H1 (cell line): Measurements from ENCODE around the gene FBXO11. TPM values are rescaled to one million over a fixed set of nuclear protein-coding genes. Genes with fewer than 3 reads are reported as not detected.

ENCODE experiments used
- CTCF ChIA-PET: fragments of 300-600 bp; sonication (Branson Sonifier 250); formaldehyde crosslinking; loops from one replicate; lab custom pipeline; 2021; ENCODE audit not compliant: partially characterized antibody; lab: Charles Lee
- POLR2A ChIA-PET: fragments of 300-600 bp; sonication (Branson Sonifier 250); formaldehyde crosslinking; loops from one replicate; lab custom pipeline; 2021; ENCODE audit warnings: inconsistent platforms; ENCODE audit not compliant: partially characterized antibody; lab: Charles Lee
- DNase-seq, 2 experiments: peaks; one replicate each; pipeline versions ENCODE4 v3.0.0 to v3.0.0-alpha.2; 2010 to 2022; ENCODE audit warnings: low spot score in 2 of 2, low read depth in 1 of 2, mixed read lengths in 1 of 2
- FAIRE-seq: peaks from 2 replicates; lab custom pipeline; 2011; peaks lifted over from hg19 to GRCh38; lab: Jason Lieb, UNC
- H2AFZ ChIP-seq: 2 replicates; pipeline ENCODE4 v1.8.1; 2012; ENCODE audit warnings: low read length, inconsistent platforms
- H2AK5ac ChIP-seq: 2 replicates; pipeline ENCODE4 v1.6.1; 2013; ENCODE audit warnings: low read depth, low read length
- H2BK120ac ChIP-seq: replicated peaks from 2 replicates; pipeline ENCODE3; 2013; ENCODE audit warnings: low read depth, low read length, inconsistent platforms
- H2BK12ac ChIP-seq: 2 replicates; pipeline ENCODE4 v1.6.1; 2013; ENCODE audit warnings: low read depth, low read length
- H2BK15ac ChIP-seq: 2 replicates; pipeline ENCODE4 v1.6.1; 2013; ENCODE audit warnings: low read length
- H2BK20ac ChIP-seq: 2 replicates; pipeline ENCODE4 v1.6.1; 2013; ENCODE audit warnings: low read length
- H2BK5ac ChIP-seq: 2 replicates; pipeline ENCODE4 v1.6.1; 2013; ENCODE audit warnings: low read depth, low read length
- H3K14ac ChIP-seq: 2 replicates; pipeline ENCODE4 v1.6.1; 2013; ENCODE audit warnings: inconsistent platforms; ENCODE audit not compliant: insufficient read length
- H3K18ac ChIP-seq: 2 replicates; pipeline ENCODE4 v1.6.1; 2013; ENCODE audit warnings: low read length; ENCODE audit errors: extremely low read depth
- H3K23ac ChIP-seq: 2 replicates; pipeline ENCODE4 v1.6.1; 2013; ENCODE audit warnings: inconsistent platforms; ENCODE audit not compliant: insufficient read length
- H3K23me2 ChIP-seq: 2 replicates; pipeline ENCODE4 v1.6.1; 2013; ENCODE audit warnings: low read depth, low read length
- H3K27ac ChIP-seq: 2 replicates; pipeline ENCODE4 v1.6.1; 2011; ENCODE audit warnings: low read depth, low read length, inconsistent platforms
- H3K27me3 ChIP-seq, 4 experiments: replicated peaks in 1 of 4; 1 replicate in 1 of 4; 2 replicates in 3 of 4; pipeline versions ENCODE4 v1.6.1 to v1.8.1; 2011 to 2013; ENCODE audit warnings: low read length in 3 of 4, mild to moderate bottlenecking in 3 of 4, inconsistent platforms in 2 of 4, mixed read lengths in 2 of 4, moderate library complexity in 1 of 4; ENCODE audit not compliant: control insufficient read depth in 3 of 4, insufficient read depth in 3 of 4; ENCODE audit errors: extremely low read depth in 1 of 4
- H3K36me3 ChIP-seq, 4 experiments: 2 replicates each; pipeline versions ENCODE4 v1.6.1 to v1.8.1; 2011 to 2013; ENCODE audit warnings: mild to moderate bottlenecking in 4 of 4, low read length in 3 of 4, moderate library complexity in 2 of 4, control low read depth in 1 of 4, inconsistent platforms in 1 of 4; ENCODE audit not compliant: insufficient read depth in 4 of 4, control insufficient read depth in 2 of 4
- H3K4ac ChIP-seq: replicated peaks from 2 replicates; pipeline ENCODE3; 2013; ENCODE audit warnings: low read length, low read depth, mixed read lengths, inconsistent platforms; ENCODE audit not compliant: insufficient read length
- H3K4me1 ChIP-seq, 4 experiments: replicated peaks in 1 of 4; 1 replicate in 1 of 4; 2 replicates in 3 of 4; pipeline versions ENCODE4 v1.6.1 to v1.8.1; 2011 to 2013; ENCODE audit warnings: low read length in 3 of 4, inconsistent platforms in 2 of 4, mixed read lengths in 1 of 4; ENCODE audit not compliant: insufficient read depth in 4 of 4, control insufficient read depth in 3 of 4
- H3K4me2 ChIP-seq, 2 experiments: 2 replicates each; pipeline versions ENCODE4 v1.6.1 to v1.8.1; 2011 to 2013; ENCODE audit warnings: low read depth in 2 of 2, low read length in 2 of 2, control low read depth in 1 of 2, inconsistent platforms in 1 of 2, mild to moderate bottlenecking in 1 of 2; ENCODE audit not compliant: insufficient read depth in 1 of 2
- H3K4me3 ChIP-seq, 4 experiments: fragments of 200-600, 300-600 bp in 1 of 4; sonication (generic), shearing (Covaris generic), sonication (Bioruptor Twin) in 1 of 4; 2 replicates each; pipeline versions ENCODE4 v1.5.1 to v1.8.1; 2011 to 2016; ENCODE audit warnings: low read length in 4 of 4, low read depth in 3 of 4, control low read depth in 2 of 4, inconsistent platforms in 2 of 4, mild to moderate bottlenecking in 2 of 4, mixed read lengths in 1 of 4, moderate library complexity in 1 of 4; ENCODE audit not compliant: insufficient read depth in 2 of 4; ENCODE audit errors: extremely low read depth in 1 of 4
- H3K56ac ChIP-seq: replicated peaks from 2 replicates; pipeline ENCODE3; 2013; ENCODE audit warnings: low read depth, mild to moderate bottlenecking, mixed read lengths, low read length, inconsistent platforms; ENCODE audit not compliant: insufficient read length
- H3K79me1 ChIP-seq: 2 replicates; pipeline ENCODE4 v1.6.1; 2013; ENCODE audit warnings: low read depth, low read length, control low read depth
- H3K79me2 ChIP-seq, 2 experiments: 2 replicates each; pipeline versions ENCODE4 v1.6.1 to v1.8.1; 2012 to 2013; ENCODE audit warnings: low read length in 2 of 2, mild to moderate bottlenecking in 2 of 2, inconsistent platforms in 1 of 2; ENCODE audit not compliant: insufficient read depth in 2 of 2, control insufficient read depth in 1 of 2
- H3K9ac ChIP-seq, 4 experiments: replicated peaks in 1 of 4; 1 replicate in 1 of 4; 2 replicates in 3 of 4; pipeline versions ENCODE4 v1.6.1 to v1.8.1; 2011 to 2013; ENCODE audit warnings: low read depth in 3 of 4, low read length in 3 of 4, control low read depth in 2 of 4, mild to moderate bottlenecking in 2 of 4, moderate library complexity in 2 of 4, inconsistent platforms in 1 of 4; ENCODE audit errors: extremely low read depth in 1 of 4
- H3K9me3 ChIP-seq, 2 experiments: 2 replicates each; pipeline versions ENCODE4 v1.6.1 to v1.8.1; 2012 to 2013; ENCODE audit warnings: mild to moderate bottlenecking in 2 of 2, moderate library complexity in 2 of 2, control low read depth in 1 of 2, inconsistent platforms in 1 of 2, low read depth in 1 of 2, low read length in 1 of 2, mixed read lengths in 1 of 2; ENCODE audit not compliant: insufficient read depth in 2 of 2
- H4K20me1 ChIP-seq, 2 experiments: replicated peaks in 1 of 2; 2 replicates each; pipeline versions ENCODE3 to v1.8.1; 2011 to 2013; ENCODE audit warnings: inconsistent platforms in 2 of 2, low read length in 2 of 2, mild to moderate bottlenecking in 1 of 2; ENCODE audit not compliant: insufficient read depth in 2 of 2, control insufficient read depth in 1 of 2
- H4K5ac ChIP-seq: 2 replicates; pipeline ENCODE4 v1.6.1; 2013; ENCODE audit warnings: low read length, low read depth, mixed read lengths, inconsistent platforms; ENCODE audit not compliant: insufficient read length
- H4K8ac ChIP-seq: 2 replicates; pipeline ENCODE4 v1.8.0; 2013; ENCODE audit warnings: mild to moderate bottlenecking, moderate library complexity, low read length, inconsistent platforms; ENCODE audit not compliant: insufficient read depth; ENCODE audit errors: extremely low read depth
- H4K91ac ChIP-seq: replicated peaks from 2 replicates; pipeline ENCODE3; 2013; ENCODE audit warnings: low read length, mixed read lengths, inconsistent platforms; ENCODE audit not compliant: insufficient read length
- PHF8 ChIP-seq: fragments of 200-600 bp; sonication (generic); conservative IDR thresholded peaks from 2 replicates; pipeline ENCODE4 v1.7.1; 2012; ENCODE audit warnings: low read depth, mild to moderate bottlenecking, inconsistent platforms, low read length, moderate library complexity
- POLR2A ChIP-seq, 2 experiments: IDR thresholded peaks; 1 replicate in 1 of 2; 2 replicates in 1 of 2; pipeline ENCODE4 v1.6.1; 2011; ENCODE audit warnings: low read depth in 2 of 2, low read length in 2 of 2, mild to moderate bottlenecking in 2 of 2; ENCODE audit errors: control extremely low read depth in 1 of 2
- POLR2AphosphoS5 ChIP-seq: IDR thresholded peaks from 2 replicates; pipeline ENCODE4 v1.6.1; 2011; ENCODE audit warnings: low read depth, low read length
- WGBS, 2 experiments: shearing (Covaris generic) in 1 of 2; methylation state at CpG; one replicate each; pipeline versions ENCODE4 v1.1.6 to v1.1.7; 2013 to 2015; ENCODE audit warnings: low lambda C conversion rate in 2 of 2, mixed read lengths in 2 of 2, inconsistent platforms in 1 of 2, low coverage in 1 of 2, missing lambda C conversion rate in 1 of 2; ENCODE audit not compliant: insufficient replicate concordance in 2 of 2, insufficient coverage in 1 of 2, insufficient read length in 1 of 2; ENCODE audit errors: extremely low coverage in 1 of 2, missing lambda C conversion rate in 1 of 2; 5-methylcytosine and 5-hydroxymethylcytosine counted together
- polyA plus RNA-seq, 7 experiments: library from polyadenylated mRNA; depleted of rRNA in 3 of 7; stranded (reverse) in 5 of 7; unstranded in 2 of 7; fragments of >200 nt in 5 of 7; fragments of 200-250 nt in 2 of 7; gene quantifications; 1 replicate in 5 of 7; 2 replicates in 1 of 7; 4 replicates in 1 of 7; pipeline versions ENCODE4 v1.2.1 to v1.2.3, GENCODE V29; 2011 to 2013; ENCODE audit warnings: missing spikeins in 2 of 7, mixed read lengths in 2 of 7
- total RNA-seq: library from RNA; stranded (reverse); fragmentation: NEBNext Ultra II Directional; extraction: Animal tissue kit (Norgen Biotek cat#: 25700); gene quantifications from 2 replicates; pipeline ENCODE4 v1.2.1, GENCODE V29; 2021

Gene FBXO11
- total and polyA plus RNA-seq, 2 of the 8 experiments (the other 6 are each of a cell fraction or from before 2014, with no cell fraction given) = 21.7 to 57.3 TPM

DNA sequence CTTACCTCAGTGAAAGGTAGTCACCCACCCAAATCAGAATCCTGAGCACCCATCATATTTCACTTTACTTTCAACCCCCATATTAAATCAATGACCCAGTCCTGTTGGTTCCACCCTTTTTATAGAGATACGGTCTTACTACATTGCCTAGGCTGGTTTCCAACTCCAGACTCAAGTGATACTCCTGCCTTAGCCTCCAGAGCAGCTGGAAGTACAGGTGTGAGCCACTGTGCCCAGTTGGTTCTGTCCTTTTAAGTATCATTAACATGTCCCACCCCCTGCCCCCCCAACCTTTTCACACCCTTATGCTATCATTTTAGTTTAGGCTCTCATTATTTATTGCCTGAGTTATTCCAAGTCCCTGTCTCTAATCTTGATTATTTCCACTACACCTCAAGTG, 94.6 kb downstream of the FBXO11 start:
- H3K23ac ChIP-seq = no peak overlapping the region
- no peaks in the 10 kb centered on the region for H3K23me2 ChIP-seq
- H3K79me2 ChIP-seq = no peaks in the 10 kb centered on the region
- H3K4me1 ChIP-seq = no peaks in the 10 kb centered on the region
- H2AFZ ChIP-seq = no peak overlapping the region
- no peak overlapping the region for H3K4ac ChIP-seq
- no peak overlapping the region for H4K91ac ChIP-seq
- H3K36me3 ChIP-seq = peaks cover 10 to 67% (median 35%) of the 10 kb centered on the region in 4 experiments
- 89% methylated on average over 1 of the region's 1 CpG; no CpG with 5 or more reads in 1 of the 2 experiments for WGBS, 2 experiments
- H3K9ac ChIP-seq = no peak overlapping the region
- no peak overlapping the region for H4K8ac ChIP-seq
- H3K27me3 ChIP-seq = no peaks in the 10 kb centered on the region
- H3K14ac ChIP-seq = no peak overlapping the region
- peaks cover 0 to 2% of the 10 kb centered on the region in 2 experiments for H4K20me1 ChIP-seq
- FAIRE-seq = no peak
- H2BK12ac ChIP-seq = no peak overlapping the region
- H2AK5ac ChIP-seq = no peak overlapping the region
- no peaks in the 10 kb centered on the region for H3K79me1 ChIP-seq
- no peak overlapping the region for H4K5ac ChIP-seq
- CTCF ChIA-PET = no interaction called here
- no peak overlapping the region for H2BK120ac ChIP-seq
- no peak overlapping the region for H2BK5ac ChIP-seq
- H3K27ac ChIP-seq = no peak overlapping the region
- no peaks in the 10 kb centered on the region for H3K9me3 ChIP-seq
- no peak overlapping the region for H3K18ac ChIP-seq
- H3K4me3 ChIP-seq = no peak overlapping the region
- POLR2A ChIA-PET = interaction anchor here (1.2 to 1.8 kb wide), 2 partner anchors 10 to 12 kb away, joined by 3 to 5 read pairs; no protein-coding TSS in a partner anchor
- no peak overlapping the region for H3K4me2 ChIP-seq
- H2BK15ac ChIP-seq = no peak overlapping the region
- H2BK20ac ChIP-seq = no peak overlapping the region
- TF ChIP-seq POLR2AphosphoS5 (peak; percentile 53), POLR2A (IDR thresholded peaks at IDR 0.05; ENCODE audit: control extremely low read depth in 1 of 2, low read depth in 2 of 2, low read length in 2 of 2) (peak in 1 of 2 experiments; percentile 12; a peak in 1 of 3 replicates), PHF8 (no peak)
- H3K56ac ChIP-seq = no peak overlapping the region
- DNase-seq = no peak
